ENCODE results near the gene CHD1L. TPM values are rescaled to one million over a fixed set of nuclear protein-coding genes. Genes with fewer than 3 reads are reported as not detected.

Gene CHD1L
- total RNA-seq, 1 experiment from 2014 or later, result 64.2 TPM

DNA sequence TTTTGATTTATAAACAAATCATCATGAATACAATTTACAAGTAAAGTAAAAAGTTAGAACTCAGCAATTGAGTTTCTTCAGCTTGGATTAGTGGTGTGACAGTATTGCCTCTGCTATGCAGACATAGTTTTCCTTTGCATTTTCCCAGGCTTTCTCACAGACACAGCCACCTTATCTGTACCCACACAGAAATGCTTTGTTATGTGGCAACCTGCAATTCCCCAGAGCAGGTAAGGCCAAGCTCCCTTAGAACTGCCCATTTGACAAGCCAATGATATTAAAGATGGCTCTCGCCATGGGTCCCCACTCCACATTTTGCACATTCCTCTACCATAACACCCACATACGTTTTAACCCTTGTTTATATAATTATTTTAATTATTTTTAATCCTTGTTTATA is 31.5 kb upstream of the CHD1L start:
- H4K8ac ChIP-seq (replicated peaks; ENCODE audit: insufficient read length, low read depth, low read length), result no peak overlapping the region
- no peak overlapping the region for H2AK5ac ChIP-seq (ENCODE audit: insufficient read length, low read length)
- H4K91ac ChIP-seq (ENCODE audit: insufficient read length, low read depth, low read length), result no peak overlapping the region
- H3K23me2 ChIP-seq (ENCODE audit: insufficient read length, low read depth, low read length, poor library complexity, severe bottlenecking), result no peaks in the 10 kb centered on the region
- H2AFZ ChIP-seq (ENCODE audit: low read length), result no peak overlapping the region
- no peak overlapping the region for H3K4ac ChIP-seq (ENCODE audit: low read depth, low read length)
- no peak overlapping the region for H2BK120ac ChIP-seq (ENCODE audit: low read depth, low read length, poor library complexity, severe bottlenecking)
- H3K27ac ChIP-seq (ENCODE audit: insufficient read length, low read depth, low read length), result no peak overlapping the region
- no peak for DNase-seq
- H2BK15ac ChIP-seq (ENCODE audit: low read depth, low read length), result no peak overlapping the region
- no peaks in the 10 kb centered on the region for H3K27me3 ChIP-seq (ENCODE audit: insufficient read depth, low read length)
- H3K4me1 ChIP-seq (ENCODE audit: insufficient read depth, low read length), result no peaks in the 10 kb centered on the region
- Mint-ChIP-seq H3K27me3 (ENCODE audit: low read depth) (no peaks in the 10 kb centered on the region; the same call in 1 of the 2 replicates), H3K27ac (no peak overlapping the region), H3K36me3 (ENCODE audit: insufficient read depth in 1 of 3, low read depth in 3 of 3) (no peaks in the 10 kb centered on the region; a peak in 1 of 7 replicates), H3K4me3 (no peak overlapping the region), H3K4me1 (peaks cover 2 to 4% of the 10 kb centered on the region in 2 experiments; a peak in 1 of 4 replicates), H3K9me3 (no peaks in the 10 kb centered on the region)
- H4K5ac ChIP-seq (ENCODE audit: insufficient read length, low read depth, low read length), result no peak overlapping the region
- H3K18ac ChIP-seq (ENCODE audit: insufficient read length, low read depth, low read length), result no peak overlapping the region
- no peak overlapping the region for H2BK12ac ChIP-seq (ENCODE audit: insufficient read length, low read depth, low read length)
- no peaks in the 10 kb centered on the region for H3K79me1 ChIP-seq (ENCODE audit: insufficient read depth, low read depth, low read length, poor library complexity, severe bottlenecking)
- no peak overlapping the region for H3T11ph ChIP-seq (ENCODE audit: low read length)
- no peak overlapping the region for H3K9ac ChIP-seq (ENCODE audit: extremely low read depth, insufficient read length, low read length)
- 100% methylated on average over 1 of the region's 2 CpGs for whole genome bisulfite sequencing (ENCODE audit: extremely low coverage, insufficient read length, low lambda C conversion rate)
- H3K9me3 ChIP-seq (ENCODE audit: control insufficient read depth, low read depth, low read length), result no peaks in the 10 kb centered on the region
- TF ChIP-seq, protein P1, sequence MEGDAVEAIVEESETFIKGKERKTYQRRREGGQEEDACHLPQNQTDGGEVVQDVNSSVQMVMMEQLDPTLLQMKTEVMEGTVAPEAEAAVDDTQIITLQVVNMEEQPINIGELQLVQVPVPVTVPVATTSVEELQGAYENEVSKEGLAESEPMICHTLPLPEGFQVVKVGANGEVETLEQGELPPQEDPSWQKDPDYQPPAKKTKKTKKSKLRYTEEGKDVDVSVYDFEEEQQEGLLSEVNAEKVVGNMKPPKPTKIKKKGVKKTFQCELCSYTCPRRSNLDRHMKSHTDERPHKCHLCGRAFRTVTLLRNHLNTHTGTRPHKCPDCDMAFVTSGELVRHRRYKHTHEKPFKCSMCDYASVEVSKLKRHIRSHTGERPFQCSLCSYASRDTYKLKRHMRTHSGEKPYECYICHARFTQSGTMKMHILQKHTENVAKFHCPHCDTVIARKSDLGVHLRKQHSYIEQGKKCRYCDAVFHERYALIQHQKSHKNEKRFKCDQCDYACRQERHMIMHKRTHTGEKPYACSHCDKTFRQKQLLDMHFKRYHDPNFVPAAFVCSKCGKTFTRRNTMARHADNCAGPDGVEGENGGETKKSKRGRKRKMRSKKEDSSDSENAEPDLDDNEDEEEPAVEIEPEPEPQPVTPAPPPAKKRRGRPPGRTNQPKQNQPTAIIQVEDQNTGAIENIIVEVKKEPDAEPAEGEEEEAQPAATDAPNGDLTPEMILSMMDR (conservative IDR thresholded peaks at IDR 0.05), result no peak
- H4K20me1 ChIP-seq (ENCODE audit: control insufficient read depth, insufficient read depth, insufficient read length), result no peaks in the 10 kb centered on the region
- no peak overlapping the region for H3K14ac ChIP-seq (ENCODE audit: insufficient read depth, low read length)
- H3K4me2 ChIP-seq (ENCODE audit: insufficient read depth, insufficient read length, low read length), result no peak overlapping the region
- H2BK20ac ChIP-seq (ENCODE audit: low read depth, low read length, poor library complexity, severe bottlenecking), result no peak overlapping the region
- no peak overlapping the region for H3K23ac ChIP-seq (ENCODE audit: insufficient read length, low read depth, low read length)
- no peaks in the 10 kb centered on the region for H3K79me2 ChIP-seq (ENCODE audit: insufficient read depth, low read length)
- no peak overlapping the region for H3K56ac ChIP-seq (ENCODE audit: insufficient read length, low read depth, low read length)
- H2BK5ac ChIP-seq (ENCODE audit: insufficient read length, low read length), result no peak overlapping the region
